Ramos (cell line): ENCODE results near the gene SERP1.

Experiments used
- in situ Hi-C: fragments of 300-500 bp; cut with MboI; formaldehyde crosslinking; loops from one replicate; pipeline ENCODE4 v1.14.3; 2022; ENCODE audit warnings: low sequenced_read_pairs; ENCODE audit not compliant: unreplicated experiment

SERP1 gene

DNA sequence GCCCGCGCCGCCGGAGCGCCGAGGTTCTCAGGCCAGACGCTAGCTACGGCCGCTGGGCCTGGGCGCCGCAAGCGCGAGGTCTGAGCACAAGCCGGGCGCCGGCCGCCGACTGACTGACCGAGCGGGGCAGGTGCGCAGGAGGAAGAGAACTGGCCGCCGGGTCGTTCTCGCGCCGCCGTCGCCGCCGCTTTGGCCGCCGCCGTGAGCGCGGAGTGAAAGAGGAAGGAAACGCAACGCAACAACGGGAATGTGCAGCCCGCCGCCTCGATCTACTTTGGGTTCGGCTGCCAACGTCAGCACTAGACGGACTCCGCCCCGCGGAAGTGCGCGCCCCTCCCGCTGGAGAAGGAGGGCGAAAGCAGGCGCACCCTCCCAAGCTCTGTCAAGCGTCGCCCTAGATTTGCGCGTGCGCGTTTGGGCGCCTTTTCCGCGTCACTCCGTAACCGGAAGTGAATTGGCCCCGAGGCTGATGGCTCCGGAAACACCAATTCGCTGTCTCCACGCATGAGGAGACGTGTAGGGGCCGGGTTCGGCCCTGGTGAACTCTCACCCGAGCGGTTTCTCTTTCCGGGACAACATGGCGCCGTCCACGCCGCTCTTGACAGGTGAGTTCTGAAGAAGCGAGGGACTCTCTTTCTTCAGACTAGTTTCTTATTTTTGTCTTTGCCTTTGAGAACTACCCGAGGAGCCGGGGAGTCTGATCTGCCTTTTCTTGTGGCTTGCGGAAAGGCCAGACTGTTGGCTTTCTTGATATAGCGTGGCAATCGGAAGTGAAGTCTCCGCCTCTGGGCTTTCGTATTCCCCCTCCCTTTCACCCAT, at the start of gene SERP1, which contains the start of gene EIF2A:
SERP1 (minus strand) TSS at position 271 of the 819 bp plus-strand sequence. CDS start 361 bp downstream, outside the sequence.
EIF2A (plus strand) TSS at position 562 of the 819 bp plus-strand sequence; CDS start at position 578, 16 bp downstream.
- in situ Hi-C loops, result no loop called here

DNA sequence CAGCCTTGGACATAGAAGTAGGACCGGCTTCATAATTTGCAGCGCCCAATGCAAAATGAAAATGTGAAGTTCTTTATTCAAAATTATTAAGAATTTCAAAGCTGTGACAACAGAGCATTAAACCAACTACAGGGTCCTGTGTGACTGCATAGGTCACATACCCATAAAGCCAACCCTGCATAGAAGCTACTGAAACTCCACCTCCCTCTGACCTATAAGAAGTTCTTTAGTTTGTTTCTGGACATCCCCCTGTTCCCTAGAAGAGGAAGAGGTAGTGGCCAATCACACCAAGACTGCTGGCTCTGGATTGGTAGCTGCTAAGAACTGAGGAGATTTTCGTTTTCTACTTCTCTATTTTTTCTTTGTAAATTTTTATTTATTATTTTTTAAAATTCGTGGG, 47.9 kb upstream of the SERP1 start:
- in situ Hi-C loops, result no loop called here

DNA sequence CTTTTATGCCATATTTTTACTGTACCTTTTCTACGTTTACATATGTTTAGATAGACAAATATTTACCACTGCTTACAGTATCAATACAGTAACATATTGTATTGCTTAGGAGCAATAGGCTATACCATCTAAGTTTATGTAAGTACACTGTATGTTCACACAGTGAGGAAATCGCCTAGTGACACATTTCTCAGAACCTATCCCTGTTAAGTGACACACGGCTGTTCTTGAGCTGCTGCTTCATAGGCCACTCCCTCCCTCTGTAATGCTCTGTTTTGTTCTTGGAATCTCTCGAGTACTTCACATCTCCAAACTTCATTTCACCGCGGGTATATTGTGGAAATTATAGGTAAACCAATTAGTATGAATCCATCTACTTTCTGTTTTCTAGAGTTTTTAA, 43.5 kb upstream of the SERP1 start:
- in situ Hi-C loops, result no loop called here

DNA sequence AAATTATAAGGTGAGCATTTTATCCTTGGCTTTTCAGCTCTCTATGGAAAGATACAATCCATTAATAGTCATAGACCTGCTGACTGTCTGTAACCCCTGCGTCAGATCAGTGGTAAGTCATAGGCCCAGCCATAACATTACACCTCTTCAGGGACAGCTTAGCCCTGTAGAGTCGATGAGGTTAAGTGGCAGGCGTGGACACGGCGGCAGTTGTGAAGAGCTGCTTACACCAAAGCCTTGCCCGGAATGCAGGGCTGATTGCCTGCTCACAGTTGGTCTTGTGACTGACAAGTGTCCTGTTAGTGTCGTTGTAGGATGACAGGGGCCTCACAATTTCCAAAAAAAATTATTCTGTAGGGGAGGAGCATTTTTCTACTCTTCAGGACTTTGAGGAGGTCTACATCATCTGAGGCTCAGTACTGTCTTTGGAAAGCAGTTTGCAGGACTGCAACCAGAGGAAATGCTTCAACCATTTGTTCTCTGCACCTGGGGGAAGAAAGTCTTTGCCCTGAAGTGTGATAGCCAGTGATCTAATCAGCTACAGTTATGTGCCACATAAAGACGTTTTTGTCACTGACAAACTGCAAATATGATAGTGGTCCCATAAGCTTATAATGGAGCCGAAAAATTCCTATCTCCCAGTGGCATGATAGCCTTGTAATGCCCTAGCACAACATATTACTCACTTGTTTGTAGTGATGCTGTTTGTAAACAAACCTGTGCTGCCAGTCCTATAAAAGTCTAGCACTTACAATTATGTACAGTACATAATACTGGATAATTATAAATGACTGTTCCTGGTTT, 41.9 kb upstream of the SERP1 start:
- in situ Hi-C loops, result no loop called here

DNA sequence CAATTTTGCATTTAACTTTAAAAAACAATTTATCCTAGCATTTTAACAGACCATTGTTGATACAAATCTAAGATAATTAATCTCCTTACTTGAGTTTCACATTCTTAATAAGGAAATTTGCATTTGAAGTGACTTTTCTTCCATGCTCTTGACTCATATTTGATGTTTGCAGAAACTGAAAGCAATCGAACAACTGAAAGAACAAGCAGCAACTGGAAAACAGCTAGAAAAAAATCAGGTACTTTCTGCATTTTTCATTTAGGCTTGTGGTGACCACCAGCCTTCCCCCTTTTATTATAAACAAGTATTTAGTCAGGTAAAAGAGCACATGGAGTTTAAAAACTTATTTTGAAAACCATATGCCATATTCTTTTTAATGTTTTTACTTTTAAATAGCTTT, 36.7 kb upstream of the SERP1 start:
- in situ Hi-C loops, result no loop called here

DNA sequence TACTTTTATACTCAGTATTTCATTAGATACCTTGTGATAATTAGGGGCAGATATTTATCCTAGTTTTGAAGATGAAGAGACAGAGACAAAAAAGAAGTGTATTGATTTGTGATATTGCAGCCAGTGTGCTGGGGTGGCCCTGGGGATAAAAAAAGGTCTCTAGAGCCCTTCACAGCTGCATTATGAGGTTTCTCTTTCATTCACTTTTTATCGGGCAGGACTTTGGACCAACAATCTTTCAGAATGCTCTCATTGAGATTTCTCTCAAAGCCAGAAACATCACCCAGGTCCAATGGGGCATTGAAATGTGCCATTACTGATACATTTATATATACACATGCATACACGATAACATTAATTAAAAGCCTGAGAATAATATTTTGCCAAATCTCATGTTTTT, 36.3 kb upstream of the SERP1 start:
- in situ Hi-C loops, result no loop called here

DNA sequence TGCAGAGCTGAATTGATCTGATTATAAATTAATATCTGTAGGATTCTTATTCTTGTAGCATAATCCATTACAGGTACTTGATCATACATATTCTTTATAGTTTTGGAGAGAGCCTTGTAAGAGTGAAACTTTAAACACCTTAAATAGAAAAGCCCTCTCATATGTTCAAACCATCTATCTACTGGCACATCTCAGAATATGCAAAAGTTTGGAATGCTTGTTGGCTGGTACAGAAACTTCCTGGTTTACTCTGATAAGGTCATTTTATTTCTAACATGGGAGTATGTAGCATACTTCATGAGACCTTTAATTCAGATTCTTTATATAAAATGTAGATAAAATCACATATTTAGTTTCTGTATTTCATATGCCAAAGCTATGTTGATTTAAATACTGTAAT, 34.9 kb upstream of the SERP1 start:
- in situ Hi-C loops, result no loop called here

DNA sequence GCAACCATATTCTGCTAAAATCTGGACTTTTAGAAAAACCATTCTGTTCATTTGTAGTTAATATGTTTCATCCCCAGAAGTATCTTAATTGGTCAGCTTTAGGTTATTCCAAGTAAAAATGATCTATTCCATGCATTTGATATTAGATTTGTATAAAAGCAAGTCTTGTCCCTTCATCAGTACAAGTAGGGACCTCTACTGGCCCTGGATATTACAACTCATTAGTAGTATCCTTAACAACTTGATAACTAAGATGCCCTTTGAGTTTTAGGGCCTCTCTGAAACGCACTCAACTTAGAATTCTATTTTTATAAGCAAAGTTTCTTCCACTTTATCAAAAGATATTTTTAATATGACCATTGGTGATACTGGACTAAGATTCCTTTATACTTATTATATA, 31.6 kb upstream of the SERP1 start:
- in situ Hi-C loops, result no loop called here

DNA sequence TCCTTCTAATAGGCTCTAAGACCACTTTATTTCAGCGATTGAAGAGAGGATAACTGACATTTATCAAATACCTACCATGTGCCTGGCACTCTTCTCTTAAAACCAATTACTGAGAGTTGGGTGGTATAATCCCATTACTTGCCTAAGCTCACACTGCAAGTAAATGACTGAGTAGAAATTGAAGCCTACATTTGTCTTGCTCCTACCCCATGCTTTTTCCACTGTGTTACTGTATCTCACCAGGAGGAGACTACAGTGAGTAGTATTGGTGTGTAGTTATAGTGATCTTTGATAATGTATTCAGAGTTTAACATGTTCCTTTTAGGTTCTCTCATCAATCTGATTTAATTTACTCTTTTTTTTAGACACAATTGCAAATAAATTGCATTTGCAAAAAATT, 21.0 kb upstream of the SERP1 start:
- in situ Hi-C loops, result no loop called here

DNA sequence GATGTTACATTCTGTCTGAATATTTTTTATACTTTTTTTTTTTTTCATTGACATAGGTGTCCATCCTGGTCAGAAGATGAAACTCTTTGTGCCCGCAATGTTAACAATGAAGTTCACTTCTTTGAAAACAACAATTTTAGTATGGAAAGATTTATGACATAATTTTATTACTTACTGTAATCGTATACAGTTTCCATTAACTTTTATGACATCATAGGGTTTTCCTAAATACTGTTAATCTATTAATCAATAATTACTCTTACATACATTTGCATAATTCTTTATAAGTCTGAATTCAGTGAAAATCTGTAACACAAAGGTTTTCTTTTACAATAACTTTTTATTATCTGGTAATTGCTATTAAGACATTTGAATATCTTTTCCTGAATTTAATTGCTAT, 17.9 kb upstream of the SERP1 start:
- in situ Hi-C loops, result no loop called here

DNA sequence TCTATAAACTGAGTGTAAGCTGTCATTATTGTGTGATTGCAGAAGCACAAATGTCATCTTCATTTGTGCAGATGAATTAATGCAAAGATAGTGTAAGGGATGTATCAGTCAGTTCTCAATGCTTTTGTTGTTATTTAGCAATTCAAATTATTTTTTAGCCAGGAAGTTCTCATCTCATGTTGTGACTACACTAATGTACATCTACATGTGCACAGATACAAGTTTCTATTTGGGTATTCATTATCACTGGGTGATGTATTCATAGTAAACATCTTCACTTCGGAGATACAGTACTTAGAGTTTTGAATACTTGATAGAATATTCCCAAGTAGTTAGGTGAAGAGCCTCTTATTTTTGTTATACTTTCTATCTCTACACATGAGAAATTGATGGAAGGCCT, 11.4 kb upstream of the SERP1 start:
- in situ Hi-C loops, result no loop called here

DNA sequence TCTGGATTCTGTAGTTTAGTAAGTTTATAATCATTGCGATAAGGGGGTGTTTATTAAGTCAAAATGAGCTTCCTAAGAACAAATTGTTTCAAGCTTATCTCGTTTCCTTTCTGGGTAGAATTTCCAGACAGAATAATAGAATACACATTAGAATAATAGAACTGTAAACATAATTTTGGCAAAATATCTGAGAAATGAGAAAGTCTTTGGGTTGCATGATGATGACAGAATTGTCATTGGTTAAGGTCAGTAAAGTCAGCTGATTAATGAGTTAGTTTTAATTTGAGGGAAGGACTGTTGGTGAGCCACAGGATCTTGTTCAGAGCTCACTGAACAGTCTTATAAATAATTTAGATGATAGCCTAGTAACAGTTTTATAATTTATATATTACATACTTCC, 10.5 kb upstream of the SERP1 start:
- in situ Hi-C loops, result no loop called here

DNA sequence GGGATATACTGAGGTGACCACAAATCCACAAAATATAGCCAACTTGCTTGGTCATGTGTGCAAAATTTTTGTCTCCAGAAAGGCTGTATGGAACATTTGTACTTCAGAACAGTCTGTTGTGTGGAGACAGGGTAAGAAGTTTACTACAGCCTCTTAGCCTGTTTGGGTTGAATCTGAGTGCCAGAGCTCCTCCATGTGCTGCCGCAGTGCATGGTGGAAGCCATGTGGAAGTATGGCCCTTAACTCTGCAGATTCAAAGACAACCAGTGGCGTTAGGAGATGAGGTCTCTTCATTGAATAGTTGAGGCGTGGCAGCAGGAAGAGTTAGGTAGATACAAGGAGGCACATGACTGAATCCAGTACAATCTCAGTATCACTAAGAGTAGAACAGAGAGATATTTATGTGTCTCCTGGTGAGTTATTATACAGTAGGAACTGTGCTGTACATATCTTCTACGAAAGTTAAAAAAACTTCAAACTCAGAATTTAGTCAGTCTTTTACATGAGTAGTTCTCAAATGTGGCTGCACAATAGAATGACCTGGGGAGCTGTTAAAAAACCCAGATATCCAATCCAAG, 9.7 kb upstream of the SERP1 start:
- in situ Hi-C loops, result no loop called here

DNA sequence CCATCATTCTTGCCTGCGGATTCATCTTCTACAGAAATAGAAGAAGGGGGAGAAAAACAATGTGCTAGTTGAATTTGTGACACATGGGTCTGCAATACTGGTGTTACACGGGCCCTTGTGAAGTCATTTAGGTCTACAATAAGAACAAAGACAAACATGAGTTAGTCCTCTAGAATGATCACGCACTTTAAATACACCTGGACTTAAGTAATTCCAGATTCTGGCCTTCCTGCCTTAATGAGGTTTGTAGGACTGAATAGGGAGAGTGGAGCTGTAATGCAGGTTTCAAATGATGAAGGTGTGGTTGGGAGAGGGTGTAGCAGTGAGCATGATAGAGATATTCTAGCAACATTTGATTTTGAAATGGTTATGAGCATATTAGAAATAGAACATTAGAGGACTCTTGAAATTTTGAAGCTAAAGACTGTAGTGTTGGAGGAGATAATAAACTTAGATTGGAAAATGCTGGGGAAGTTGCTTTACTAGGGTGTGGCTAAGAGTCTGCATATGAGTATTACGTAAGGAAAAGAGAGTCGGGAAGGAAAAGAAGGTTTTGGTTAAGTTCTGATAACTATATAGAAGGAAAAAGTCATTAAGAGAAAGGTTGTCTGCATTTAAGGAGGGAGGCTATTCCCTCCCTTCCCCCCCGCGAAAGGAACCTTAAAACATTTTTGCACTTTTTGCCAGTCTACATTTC, 897 bp upstream of the SERP1 start:
- in situ Hi-C loops, result no loop called here

DNA sequence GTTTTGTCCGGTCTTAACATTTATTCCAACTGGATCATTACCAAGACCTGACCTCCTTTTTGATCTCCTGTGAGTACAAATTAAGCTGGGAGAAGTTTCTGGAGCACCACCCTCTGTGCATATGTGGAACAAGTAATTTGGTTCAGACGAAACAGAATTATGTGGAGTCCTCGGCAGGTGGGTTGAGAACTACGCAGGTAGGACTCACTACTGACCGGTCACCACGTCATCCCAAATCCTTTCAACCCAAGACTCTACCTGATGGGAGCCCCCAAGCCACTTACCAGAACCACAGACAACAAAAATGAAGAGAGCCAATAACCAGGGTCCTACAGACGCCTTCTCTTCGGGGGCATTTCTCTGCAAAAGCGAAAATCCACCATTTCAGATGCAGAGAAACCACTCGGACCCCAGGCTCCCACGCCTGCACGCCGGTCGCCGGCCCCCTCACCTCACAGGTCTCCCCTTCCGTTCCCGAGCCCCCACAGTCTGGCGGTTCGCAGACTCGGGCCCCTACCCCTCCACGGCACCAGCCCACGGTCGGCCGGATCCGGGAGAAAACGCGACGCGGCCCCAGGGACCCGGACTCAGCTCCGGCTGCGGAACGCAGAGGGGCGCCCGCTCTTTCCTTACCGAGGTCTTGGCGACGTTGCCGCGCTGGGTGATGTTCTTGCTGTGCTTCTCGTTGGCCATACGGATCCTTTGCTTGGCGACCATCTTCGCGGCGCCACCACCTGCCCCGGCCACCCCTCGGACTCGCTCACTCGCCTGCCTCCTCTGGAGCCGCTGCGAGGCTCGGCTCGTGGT, 674 bp downstream of the SERP1 start:
- in situ Hi-C loops, result no loop called here

DNA sequence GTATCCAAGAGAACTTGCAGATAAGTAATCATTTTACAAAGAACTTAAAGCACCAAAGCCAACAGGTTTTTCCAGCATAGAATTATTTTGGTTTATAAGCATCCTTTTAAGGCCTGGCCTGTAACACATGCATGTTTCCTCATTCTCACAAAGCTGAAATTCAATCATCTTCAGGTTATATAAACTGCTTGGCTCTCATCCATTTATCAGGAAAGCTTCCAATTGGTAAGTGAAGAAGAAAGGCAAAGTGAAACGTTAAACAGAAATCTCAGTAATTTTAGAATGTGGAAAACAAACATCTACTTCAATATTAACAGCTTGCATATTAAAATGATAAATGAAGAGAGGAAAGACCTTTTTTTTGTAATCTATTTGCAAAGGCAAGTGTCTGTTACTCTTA, 1.6 kb downstream of the SERP1 start:
- in situ Hi-C loops, result no loop called here

DNA sequence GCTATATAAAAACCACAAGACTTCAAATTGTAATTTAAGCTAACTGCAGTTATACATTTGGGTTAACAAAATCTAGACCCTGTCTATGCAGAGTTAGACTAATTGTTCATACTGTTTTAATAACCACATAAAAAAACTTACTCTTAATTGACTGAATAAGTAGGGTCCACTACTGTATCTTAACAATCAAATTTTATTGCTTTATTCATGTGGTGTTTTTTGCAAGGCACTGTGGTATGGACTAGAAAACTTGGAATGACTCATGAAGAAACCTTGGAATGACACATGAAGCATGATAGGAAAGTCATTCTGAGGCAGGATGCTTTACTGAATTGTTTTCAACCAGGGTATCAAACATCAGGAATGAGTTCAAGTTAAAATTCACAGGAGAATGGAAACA, 2.3 kb downstream of the SERP1 start:
- in situ Hi-C loops, result no loop called here

DNA sequence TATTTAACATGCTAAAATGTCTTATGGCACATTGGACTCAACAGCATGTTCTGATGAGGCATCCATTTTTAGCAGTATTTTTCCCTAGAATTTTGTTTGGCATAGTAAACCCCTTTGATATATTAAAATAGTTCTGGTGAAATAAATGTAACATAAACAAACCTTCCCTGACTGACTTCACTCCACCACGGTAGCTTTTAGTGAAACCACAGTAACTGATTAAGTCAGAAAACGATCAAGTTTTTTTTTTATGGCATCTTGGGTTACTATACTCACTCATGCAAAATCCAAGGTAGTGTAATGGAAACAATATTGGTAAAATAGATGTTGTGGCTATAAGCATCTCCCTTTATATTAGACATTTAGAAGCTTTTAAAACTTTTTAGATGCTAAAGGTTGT, 2.8 kb downstream of the SERP1 start:
- in situ Hi-C loops, result no loop called here

DNA sequence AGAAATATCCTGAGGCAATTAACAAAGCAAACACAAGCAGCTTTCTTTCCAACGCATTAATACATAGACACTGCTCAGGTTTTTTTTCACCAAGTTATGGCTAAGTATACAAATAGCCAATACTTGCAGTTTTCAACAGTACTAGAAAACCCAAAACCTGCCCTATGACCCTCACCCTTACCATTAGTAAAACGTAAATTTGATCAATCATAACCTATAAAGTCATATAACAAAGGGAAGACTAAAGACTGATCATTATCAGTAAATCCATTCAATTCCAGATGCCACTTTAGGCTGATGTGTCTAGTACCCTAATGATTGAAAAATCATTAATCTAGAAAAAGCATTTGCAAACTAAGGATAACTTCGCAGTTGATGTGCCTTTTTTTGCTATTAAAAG, 3.2 kb downstream of the SERP1 start:
- in situ Hi-C loops, result no loop called here

DNA sequence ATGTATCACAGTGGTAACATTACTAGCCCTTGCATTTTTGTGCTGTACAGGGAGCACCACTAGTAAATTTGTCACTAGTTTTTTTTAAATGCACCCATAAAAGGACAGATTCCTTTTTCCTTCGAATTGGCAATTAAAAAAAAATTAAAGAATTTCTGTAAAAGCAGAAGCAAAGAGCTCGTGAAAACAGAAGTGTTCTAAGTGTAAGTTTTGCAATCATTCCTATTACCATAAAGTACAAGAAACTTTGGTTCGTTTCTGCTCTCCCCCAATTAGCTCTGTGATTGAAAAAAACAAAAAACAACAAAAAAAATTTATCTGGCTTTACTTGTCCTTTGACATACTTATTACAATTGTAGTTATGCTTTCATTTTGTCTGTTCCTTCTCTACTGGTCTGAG, 5.3 kb downstream of the SERP1 start:
- in situ Hi-C loops, result no loop called here
